HCT116 (cell line): ENCODE results near the gene ZC3H12C.

Source experiments
- CEBPB ChIP-seq: IDR thresholded peaks from 2 replicates; pipeline ENCODE4 v1.6.1; 2012; ENCODE audit warnings: low read depth
- ELF1 ChIP-seq: IDR thresholded peaks from 2 replicates; pipeline ENCODE4 v1.6.1; 2012; ENCODE audit warnings: low read depth, borderline replicate concordance
- EZH2 ChIP-seq: fragments of 200-600 bp; sonication (generic); IDR thresholded peaks from 2 replicates; pipeline ENCODE4 v1.6.1; 2017; ENCODE audit warnings: antibody characterized with exemption, mixed run types
- EZH2phosphoT487 ChIP-seq: fragments of 200-600 bp; IDR thresholded peaks from 2 replicates; pipeline ENCODE4 v1.6.1; 2018; ENCODE audit warnings: antibody characterized with exemption, borderline replicate concordance
- JUND ChIP-seq: IDR thresholded peaks from 2 replicates; pipeline ENCODE4 v1.6.1; 2012
- POLR2A ChIP-seq: IDR thresholded peaks from 2 replicates; pipeline ENCODE4 v1.7.0; 2011; ENCODE audit warnings: borderline replicate concordance; ENCODE audit not compliant: insufficient read depth, insufficient read length; ENCODE audit errors: extremely low read depth
- POLR2AphosphoS5 ChIP-seq: IDR thresholded peaks from 2 replicates; pipeline ENCODE4 v1.6.1; 2011; ENCODE audit warnings: mild to moderate bottlenecking, low read depth, low read length, moderate library complexity
- RAD21 ChIP-seq: IDR thresholded peaks from 2 replicates; pipeline ENCODE4 v1.6.1; 2012; ENCODE audit warnings: low read depth, mild to moderate bottlenecking
- REST ChIP-seq: IDR thresholded peaks from 2 replicates; pipeline ENCODE4 v1.6.1; 2012; ENCODE audit warnings: low read depth
- YY1 ChIP-seq: IDR thresholded peaks from 2 replicates; pipeline ENCODE4 v1.6.1; 2011; ENCODE audit warnings: low read length, low read depth, moderate library complexity, mild to moderate bottlenecking; ENCODE audit not compliant: insufficient replicate concordance; ENCODE audit errors: extremely low read depth
- TF ChIP-seq, protein P1 (sequence below), 3 experiments: fragments of 200-600 bp in 1 of 3; sonication (generic) in 1 of 3; IDR thresholded peaks in 2 of 3; conservative IDR thresholded peaks in 1 of 3; 2 replicates each; pipeline ENCODE4 v1.5.1; 2012 to 2017; ENCODE audit warnings: low read depth in 2 of 3, low read length in 2 of 3, antibody characterized with exemption in 1 of 3, borderline replicate concordance in 1 of 3, control low read depth in 1 of 3, mild to moderate bottlenecking in 1 of 3, mixed read lengths in 1 of 3, mixed run types in 1 of 3, moderate library complexity in 1 of 3; ENCODE audit not compliant: insufficient read depth in 1 of 3
- TF ChIP-seq, protein P2 (sequence below): IDR thresholded peaks from 2 replicates; pipeline ENCODE4 v1.6.1; 2012

DNA sequence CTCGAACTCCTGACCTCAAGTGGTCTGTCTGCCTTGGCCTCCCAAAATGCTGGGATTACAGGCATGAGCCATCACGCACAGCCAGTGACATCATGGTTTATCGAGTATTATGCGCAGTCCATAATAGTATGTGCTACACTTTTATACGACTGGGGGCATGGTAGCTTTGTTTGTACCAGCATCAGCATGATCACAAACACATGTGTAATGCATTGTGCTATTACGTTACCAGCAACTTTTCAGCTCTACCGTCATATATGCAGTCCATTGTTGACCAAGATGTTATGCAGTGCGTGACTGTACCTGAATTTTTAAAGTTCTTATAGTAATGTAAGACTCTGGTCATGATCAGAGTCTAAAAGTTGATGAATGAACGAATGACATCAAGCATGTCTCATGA lies 67.9 kb downstream of the ZC3H12C start:
- TF ChIP-seq, protein P1, sequence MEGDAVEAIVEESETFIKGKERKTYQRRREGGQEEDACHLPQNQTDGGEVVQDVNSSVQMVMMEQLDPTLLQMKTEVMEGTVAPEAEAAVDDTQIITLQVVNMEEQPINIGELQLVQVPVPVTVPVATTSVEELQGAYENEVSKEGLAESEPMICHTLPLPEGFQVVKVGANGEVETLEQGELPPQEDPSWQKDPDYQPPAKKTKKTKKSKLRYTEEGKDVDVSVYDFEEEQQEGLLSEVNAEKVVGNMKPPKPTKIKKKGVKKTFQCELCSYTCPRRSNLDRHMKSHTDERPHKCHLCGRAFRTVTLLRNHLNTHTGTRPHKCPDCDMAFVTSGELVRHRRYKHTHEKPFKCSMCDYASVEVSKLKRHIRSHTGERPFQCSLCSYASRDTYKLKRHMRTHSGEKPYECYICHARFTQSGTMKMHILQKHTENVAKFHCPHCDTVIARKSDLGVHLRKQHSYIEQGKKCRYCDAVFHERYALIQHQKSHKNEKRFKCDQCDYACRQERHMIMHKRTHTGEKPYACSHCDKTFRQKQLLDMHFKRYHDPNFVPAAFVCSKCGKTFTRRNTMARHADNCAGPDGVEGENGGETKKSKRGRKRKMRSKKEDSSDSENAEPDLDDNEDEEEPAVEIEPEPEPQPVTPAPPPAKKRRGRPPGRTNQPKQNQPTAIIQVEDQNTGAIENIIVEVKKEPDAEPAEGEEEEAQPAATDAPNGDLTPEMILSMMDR (IDR thresholded peaks at IDR 0.05 in 2 of 3, conservative IDR thresholded peaks at IDR 0.05 in 1 of 3; ENCODE audit: borderline replicate concordance in 1 of 3, insufficient read depth in 1 of 3, low read depth in 2 of 3, low read length in 2 of 3): no peak
- TF ChIP-seq EZH2phosphoT487 (no peak), RAD21 (no peak), CEBPB (no peak), YY1 (no peak), JUND (no peak), ELF1 (no peak), REST (no peak), POLR2AphosphoS5 (no peak), EZH2 (no peak), POLR2A (no peak)
- TF ChIP-seq, protein P2, sequence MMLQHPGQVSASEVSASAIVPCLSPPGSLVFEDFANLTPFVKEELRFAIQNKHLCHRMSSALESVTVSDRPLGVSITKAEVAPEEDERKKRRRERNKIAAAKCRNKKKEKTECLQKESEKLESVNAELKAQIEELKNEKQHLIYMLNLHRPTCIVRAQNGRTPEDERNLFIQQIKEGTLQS: no peak
